Panc1 (cell line): ENCODE measurements around the gene FGF9. TPM values are rescaled to one million over a fixed set of nuclear protein-coding genes. Genes with fewer than 3 reads are reported as not detected.

Source experiments
- ATAC-seq: fragments of 200-7000 bp; cut with Tn5 transposase; 2 replicates; pipeline ENCODE4 v1.9.1; 2020; ENCODE audit warnings: mild to moderate bottlenecking, moderate library complexity
- BruUV-seq: library from RNA; stranded (reverse); fragments of 400-500 nt; replicated peaks from 2 replicates; lab custom pipeline; 2021; lab: Mats Ljungman, UMichigan
- CTCF ChIA-PET: fragments of 300-600 bp; sonication (Branson Sonifier 250); formaldehyde crosslinking; loops from one replicate; lab custom pipeline; 2022; ENCODE audit warnings: antibody characterized with exemption; lab: Charles Lee
- POLR2A ChIA-PET: fragments of 300-600 bp; sonication (Branson Sonifier 250); formaldehyde crosslinking; loops from one replicate; lab custom pipeline; 2022; ENCODE audit warnings: antibody characterized with exemption; lab: Charles Lee
- DNase-seq: peaks from one replicate; pipeline ENCODE4 v3.0.0-alpha.2; 2010; ENCODE audit warnings: low read depth, low spot score
- H3K27ac ChIP-seq: 2 replicates; pipeline ENCODE4 v1.5.1; 2011; ENCODE audit warnings: mild to moderate bottlenecking, low read length, inconsistent platforms
- H3K27me3 ChIP-seq: fragments of 200-500 bp; sonication (Bioruptor generic); 2 replicates; pipeline ENCODE4 v1.6.0; 2014; ENCODE audit warnings: low read length, inconsistent platforms; ENCODE audit not compliant: control insufficient read depth, insufficient read depth
- H3K36me3 ChIP-seq: fragments of 200-500 bp; sonication (Bioruptor generic); 2 replicates; pipeline ENCODE4 v1.5.1; 2014; ENCODE audit warnings: inconsistent platforms, mild to moderate bottlenecking, low read length, moderate library complexity; ENCODE audit not compliant: control insufficient read depth, insufficient read depth
- H3K4me1 ChIP-seq: 2 replicates; pipeline ENCODE4 v1.5.1; 2011; ENCODE audit warnings: inconsistent platforms, mild to moderate bottlenecking, low read length, moderate library complexity; ENCODE audit not compliant: control insufficient read depth, insufficient read depth
- H3K4me3 ChIP-seq, 2 experiments: 2 replicates each; pipeline ENCODE4 v1.5.1; 2011 to 2012; ENCODE audit warnings: low read depth in 2 of 2, low read length in 2 of 2, mild to moderate bottlenecking in 2 of 2, inconsistent platforms in 1 of 2, moderate library complexity in 1 of 2
- H3K9me3 ChIP-seq: fragments of 200-500 bp; sonication (Bioruptor generic); 2 replicates; pipeline ENCODE4 v1.5.1; 2014; ENCODE audit warnings: low read depth, mild to moderate bottlenecking, inconsistent platforms, low read length, moderate library complexity; ENCODE audit not compliant: control insufficient read depth, insufficient read depth
- CTCF ChIP-seq: fragments of 450-650 bp; IDR thresholded peaks from 2 replicates; pipeline ENCODE4 v1.5.1; 2017; ENCODE audit warnings: mild to moderate bottlenecking
- POLR2AphosphoS5 ChIP-seq: IDR thresholded peaks from 2 replicates; pipeline ENCODE4 v1.6.1; 2012; ENCODE audit warnings: mild to moderate bottlenecking, low read depth, low read length, moderate library complexity
- SIN3A ChIP-seq: IDR thresholded peaks from 2 replicates; pipeline ENCODE4 v1.6.1; 2012; ENCODE audit warnings: low read depth, mild to moderate bottlenecking, low read length, moderate library complexity, borderline replicate concordance; ENCODE audit not compliant: insufficient read depth
- TCF7L2 ChIP-seq: IDR thresholded peaks from 2 replicates; pipeline ENCODE4 v1.6.1; 2011; ENCODE audit warnings: mild to moderate bottlenecking, low read depth, low read length, inconsistent platforms
- in situ Hi-C: cut with HindIII; loops from 2 replicates; pipeline ENCODE4 v1.10.0; 2016; ENCODE audit warnings: low sequenced_read_pairs, low pct_unique_long_range_greater_than_20kb
- intact Hi-C: fragments of 100-400 bp; cut with micrococcal nuclease; formaldehyde crosslinking; loops from one replicate; pipeline ENCODE4 v1.10.0; 2022; ENCODE audit not compliant: unreplicated experiment
- total RNA-seq: library from RNA; stranded (reverse); gene quantifications from one replicate; pipeline ENCODE4 v1.2.1, GENCODE V29; 2021; ENCODE audit not compliant: unreplicated experiment
- TF ChIP-seq, protein P1 (sequence below), 2 experiments: IDR thresholded peaks; 2 replicates each; pipeline ENCODE4 v1.6.1; 2011 to 2012; ENCODE audit warnings: low read depth in 2 of 2, control low read depth in 1 of 2, low read length in 1 of 2, mild to moderate bottlenecking in 1 of 2, moderate library complexity in 1 of 2; ENCODE audit not compliant: insufficient read depth in 1 of 2

The FGF9 gene
- total RNA-seq, 1 experiment from 2014 or later: not detected

DNA sequence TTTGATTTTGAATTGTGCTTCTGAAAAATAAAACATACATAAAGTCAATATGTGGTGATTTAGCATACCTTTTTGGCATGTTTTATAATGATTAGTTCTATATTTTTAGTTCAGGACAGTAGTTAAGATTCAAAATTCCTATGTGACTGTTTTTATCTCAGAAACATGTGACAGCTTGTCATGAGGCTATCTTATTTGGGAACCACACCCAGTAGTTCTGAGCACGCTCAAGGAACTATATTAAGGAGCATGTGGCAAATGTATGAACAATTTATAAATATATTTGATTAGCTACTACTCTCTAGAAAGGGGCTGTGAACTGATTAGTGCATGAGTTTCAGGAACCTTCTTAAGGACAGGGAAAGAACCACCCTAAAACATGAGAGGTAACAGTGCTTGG, 38.8 kb downstream of the FGF9 start:
- H3K27me3 ChIP-seq: no peaks in the 10 kb centered on the region; the same call in 1 of the 2 replicates
- ChIA-PET CTCF (no interaction called here), POLR2A (no interaction called here)
- DNase-seq (no peak), ATAC-seq (no peak)
- H3K36me3 ChIP-seq: no peaks in the 10 kb centered on the region
- TF ChIP-seq CTCF: no peak
- no peak for TF ChIP-seq POLR2AphosphoS5
- TF ChIP-seq TCF7L2: no peak
- TF ChIP-seq, protein P1, sequence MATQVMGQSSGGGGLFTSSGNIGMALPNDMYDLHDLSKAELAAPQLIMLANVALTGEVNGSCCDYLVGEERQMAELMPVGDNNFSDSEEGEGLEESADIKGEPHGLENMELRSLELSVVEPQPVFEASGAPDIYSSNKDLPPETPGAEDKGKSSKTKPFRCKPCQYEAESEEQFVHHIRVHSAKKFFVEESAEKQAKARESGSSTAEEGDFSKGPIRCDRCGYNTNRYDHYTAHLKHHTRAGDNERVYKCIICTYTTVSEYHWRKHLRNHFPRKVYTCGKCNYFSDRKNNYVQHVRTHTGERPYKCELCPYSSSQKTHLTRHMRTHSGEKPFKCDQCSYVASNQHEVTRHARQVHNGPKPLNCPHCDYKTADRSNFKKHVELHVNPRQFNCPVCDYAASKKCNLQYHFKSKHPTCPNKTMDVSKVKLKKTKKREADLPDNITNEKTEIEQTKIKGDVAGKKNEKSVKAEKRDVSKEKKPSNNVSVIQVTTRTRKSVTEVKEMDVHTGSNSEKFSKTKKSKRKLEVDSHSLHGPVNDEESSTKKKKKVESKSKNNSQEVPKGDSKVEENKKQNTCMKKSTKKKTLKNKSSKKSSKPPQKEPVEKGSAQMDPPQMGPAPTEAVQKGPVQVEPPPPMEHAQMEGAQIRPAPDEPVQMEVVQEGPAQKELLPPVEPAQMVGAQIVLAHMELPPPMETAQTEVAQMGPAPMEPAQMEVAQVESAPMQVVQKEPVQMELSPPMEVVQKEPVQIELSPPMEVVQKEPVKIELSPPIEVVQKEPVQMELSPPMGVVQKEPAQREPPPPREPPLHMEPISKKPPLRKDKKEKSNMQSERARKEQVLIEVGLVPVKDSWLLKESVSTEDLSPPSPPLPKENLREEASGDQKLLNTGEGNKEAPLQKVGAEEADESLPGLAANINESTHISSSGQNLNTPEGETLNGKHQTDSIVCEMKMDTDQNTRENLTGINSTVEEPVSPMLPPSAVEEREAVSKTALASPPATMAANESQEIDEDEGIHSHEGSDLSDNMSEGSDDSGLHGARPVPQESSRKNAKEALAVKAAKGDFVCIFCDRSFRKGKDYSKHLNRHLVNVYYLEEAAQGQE (IDR thresholded peaks at IDR 0.05; ENCODE audit: insufficient read depth in 1 of 2, low read depth in 2 of 2, low read length in 1 of 2): no peak
- TF ChIP-seq SIN3A: no peak
- in situ Hi-C loops (no loop called here), intact Hi-C loops (no loop called here)
- no peak overlapping the region for H3K4me3 ChIP-seq
- H3K27ac ChIP-seq: no peak overlapping the region
- no TSS peak for BruUV-seq
- no peaks in the 10 kb centered on the region for H3K4me1 ChIP-seq
- no peaks in the 10 kb centered on the region for H3K9me3 ChIP-seq

DNA sequence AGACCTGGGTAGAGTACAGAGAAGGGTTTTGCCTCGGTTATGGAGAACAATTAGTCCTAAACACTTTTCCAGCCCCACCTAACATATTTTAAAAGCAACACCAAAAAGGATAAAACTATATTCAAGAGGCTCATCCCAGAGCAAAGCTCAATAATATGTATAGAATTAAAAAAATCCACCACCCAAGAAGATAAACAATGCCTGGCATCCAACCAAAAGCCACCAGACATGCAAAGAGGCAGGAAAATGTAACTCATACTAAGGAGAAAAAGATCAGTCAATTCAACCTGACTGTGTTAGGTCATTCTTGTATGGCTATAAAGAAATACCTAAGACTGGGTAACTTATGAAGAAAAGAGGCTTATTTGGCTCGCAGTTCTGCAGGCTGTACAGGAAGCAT, 39.3 kb downstream of the FGF9 start:
- intact Hi-C loops: no loop called here
- DNase-seq (no peak), ATAC-seq (no peak)
- POLR2A ChIA-PET: no interaction called here
- H3K4me3 ChIP-seq: no peak overlapping the region
- TF ChIP-seq SIN3A (no peak), TCF7L2 (no peak), POLR2AphosphoS5 (no peak), CTCF (no peak)
- TF ChIP-seq, protein P1 (IDR thresholded peaks at IDR 0.05; ENCODE audit: insufficient read depth in 1 of 2, low read depth in 2 of 2, low read length in 1 of 2): no peak
- no peak overlapping the region for H3K27ac ChIP-seq
- H3K27me3 ChIP-seq: no peaks in the 10 kb centered on the region; the same call in 1 of the 2 replicates
- no peaks in the 10 kb centered on the region for H3K36me3 ChIP-seq
- H3K9me3 ChIP-seq: no peaks in the 10 kb centered on the region
- CTCF ChIA-PET: no interaction called here
- H3K4me1 ChIP-seq: no peaks in the 10 kb centered on the region
- in situ Hi-C loops: no loop called here
- BruUV-seq: no TSS peak
